HepG2 (cell line): Measurements from ENCODE around the gene PANK4. TPM values are rescaled to one million over a fixed set of nuclear protein-coding genes. Genes with fewer than 3 reads are reported as not detected.

Source experiments
- ARNT2 ChIP-seq: sonication (generic); formaldehyde crosslinking; IDR thresholded peaks from 2 replicates; pipeline ENCODE4 v1.8.0; 2022; ENCODE audit warnings: mild to moderate bottlenecking, low read depth, missing genetic modification reagents, moderate library complexity
- ARNTL ChIP-seq: sonication (generic); formaldehyde crosslinking; IDR thresholded peaks from 2 replicates; pipeline ENCODE4 v1.4.0; 2020; ENCODE audit warnings: mild to moderate bottlenecking, missing genetic modification reagents
- CHD4 ChIP-seq: fragments of 200-600 bp; sonication (generic); IDR thresholded peaks from 2 replicates; pipeline ENCODE4 v1.7.0; 2017; ENCODE audit warnings: mild to moderate bottlenecking, low read length, borderline replicate concordance
- ERF ChIP-seq: IDR thresholded peaks from 2 replicates; pipeline ENCODE4 v1.6.1; 2018; ENCODE audit warnings: missing biosample characterization, missing genetic modification reagents
- GATAD1 ChIP-seq: IDR thresholded peaks from 2 replicates; pipeline ENCODE4 v1.6.1; 2016; ENCODE audit warnings: missing genetic modification reagents, missing compliant biosample characterization
- JUND ChIP-seq: sonication (generic); formaldehyde crosslinking; IDR thresholded peaks from 2 replicates; pipeline ENCODE4 v1.8.0; 2022; ENCODE audit warnings: mild to moderate bottlenecking, missing genetic modification reagents
- KLF13 ChIP-seq: sonication (generic); formaldehyde crosslinking; IDR thresholded peaks from 2 replicates; pipeline ENCODE4 v1.4.0; 2020; ENCODE audit warnings: mild to moderate bottlenecking, missing genetic modification reagents
- KLF15 ChIP-seq: sonication (generic); formaldehyde crosslinking; IDR thresholded peaks from 2 replicates; pipeline ENCODE4 v1.8.1; 2023; ENCODE audit warnings: borderline replicate concordance, mild to moderate bottlenecking, inconsistent platforms, missing genetic modification reagents, mixed read lengths
- MIER3 ChIP-seq: IDR thresholded peaks from 2 replicates; pipeline ENCODE4 v1.6.1; 2016; ENCODE audit warnings: missing compliant biosample characterization, borderline replicate concordance
- MTERF4 ChIP-seq: sonication (generic); formaldehyde crosslinking; IDR thresholded peaks from 2 replicates; pipeline ENCODE4 v1.8.0; 2023; ENCODE audit warnings: mild to moderate bottlenecking, missing genetic modification reagents
- NFYB ChIP-seq: sonication (generic); formaldehyde crosslinking; IDR thresholded peaks from 2 replicates; pipeline ENCODE4 v1.4.0; 2020; ENCODE audit warnings: missing genetic modification reagents
- NR1H2 ChIP-seq: sonication (generic); formaldehyde crosslinking; IDR thresholded peaks from 2 replicates; pipeline ENCODE4 v1.8.1; 2022; ENCODE audit warnings: low read depth, missing genetic modification reagents, borderline replicate concordance
- RNF2 ChIP-seq: fragments of 450-650 bp; conservative IDR thresholded peaks from 2 replicates; pipeline ENCODE4 v1.6.1; 2016; ENCODE audit warnings: low read depth
- TEAD3 ChIP-seq: optimal IDR thresholded peaks from 2 replicates; pipeline ENCODE3; 2016; ENCODE audit warnings: borderline replicate concordance
- TFDP2 ChIP-seq: sonication (generic); formaldehyde crosslinking; IDR thresholded peaks from 2 replicates; pipeline ENCODE4 v1.4.0; 2020; ENCODE audit warnings: missing genetic modification reagents
- ZBTB25 ChIP-seq: IDR thresholded peaks from 2 replicates; pipeline ENCODE4 v1.6.1; 2018; ENCODE audit warnings: missing genetic modification reagents
- ZNF101 ChIP-seq: sonication (generic); formaldehyde crosslinking; IDR thresholded peaks from 2 replicates; pipeline ENCODE4 v1.4.0; 2020; ENCODE audit warnings: mild to moderate bottlenecking, low read depth, missing genetic modification reagents, borderline replicate concordance
- ZNF441 ChIP-seq: sonication (generic); formaldehyde crosslinking; IDR thresholded peaks from 2 replicates; pipeline ENCODE4 v1.7.0; 2021; ENCODE audit warnings: missing genetic modification reagents, borderline replicate concordance
- ZNF605 ChIP-seq: sonication (generic); formaldehyde crosslinking; IDR thresholded peaks from 2 replicates; pipeline ENCODE4 v1.8.0; 2022; ENCODE audit warnings: mild to moderate bottlenecking, missing genetic modification reagents
- ZNF775 ChIP-seq: sonication (generic); formaldehyde crosslinking; IDR thresholded peaks from 2 replicates; pipeline ENCODE4 v1.4.0; 2020; ENCODE audit warnings: missing genetic modification reagents, mild to moderate bottlenecking, moderate library complexity, borderline replicate concordance
- ZSCAN22 ChIP-seq: sonication (generic); formaldehyde crosslinking; IDR thresholded peaks from 2 replicates; pipeline ENCODE4 v1.4.0; 2020; ENCODE audit warnings: mild to moderate bottlenecking, missing genetic modification reagents
- polyA plus RNA-seq, 8 experiments: library from polyadenylated mRNA; depleted of rRNA in 3 of 8; stranded (reverse) in 7 of 8; unstranded in 1 of 8; fragments of >200 nt; fragmentation: Illumina TruSeq in 4 of 8; extraction: Trizol in 4 of 8; gene quantifications; 2 replicates each; pipeline versions ENCODE4 v1.2.1 to v1.2.3, GENCODE V29; 2011 to 2016; ENCODE audit warnings: low read depth in 4 of 8, missing spikeins in 1 of 8, mixed read lengths in 1 of 8; ENCODE audit not compliant: insufficient read depth in 1 of 8
- total RNA-seq, 5 experiments: library from RNA; depleted of rRNA; stranded (reverse); fragments of >200 nt; fragmentation: Illumina TruSeq; extraction: Trizol; gene quantifications; 2 replicates each; pipeline ENCODE4 v1.2.3, GENCODE V29; 2016; ENCODE audit warnings: low read depth in 1 of 5
- TF ChIP-seq, protein P1 (sequence below): IDR thresholded peaks from 2 replicates; pipeline ENCODE4 v1.6.1; 2016; ENCODE audit warnings: missing genetic modification reagents, missing compliant biosample characterization
- TF ChIP-seq, protein P2 (sequence below): IDR thresholded peaks from 2 replicates; pipeline ENCODE4 v1.6.1; 2012; ENCODE audit warnings: low read length, improper control_type of control experiment

Gene PANK4
- total and polyA plus RNA-seq, 2 of the 13 experiments (the other 11 are each of a cell fraction or from before 2014, with no cell fraction given), result 17.4 to 19.3 TPM

DNA sequence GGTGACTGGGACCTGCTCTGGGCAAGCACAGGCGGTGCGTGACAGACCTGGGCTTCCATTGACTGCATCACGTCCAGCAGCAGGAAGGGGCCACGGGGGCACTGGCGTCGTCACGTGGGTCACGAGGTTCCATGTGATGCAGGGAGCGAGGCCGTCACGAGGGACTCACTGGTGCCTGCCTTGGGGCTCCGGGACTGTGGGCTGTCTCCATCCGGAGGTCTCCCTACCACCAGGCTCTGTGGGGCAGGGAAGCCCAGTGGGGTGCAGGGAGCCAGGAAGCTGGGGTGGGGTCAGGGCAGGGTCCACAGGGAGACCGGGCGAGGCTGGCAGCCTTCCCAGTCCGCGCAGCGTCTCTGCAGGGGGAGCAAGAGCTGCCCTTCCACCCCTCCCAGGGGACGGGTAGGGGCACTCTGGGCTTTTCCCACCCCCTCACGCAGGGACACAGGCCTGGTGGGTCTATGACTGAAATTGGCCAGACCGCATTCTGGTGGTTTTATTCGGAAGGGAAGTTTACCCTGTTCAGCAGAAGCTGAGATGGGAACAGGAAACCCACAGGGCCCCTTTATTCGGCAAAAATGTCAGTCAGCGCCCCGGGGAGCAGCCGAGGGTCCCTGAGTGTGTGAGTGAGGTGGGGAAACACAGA, 29.4 kb upstream of the PANK4 start (continued):
- TF ChIP-seq ZBTB25 (CRISPR knock-in tag) (no peak), MIER3 (no peak; the same call in 1 of the 2 replicates), RNF2 (peak; percentile 88), ARNT2 (0 out of 2 replicates have a peak, but pooled peaks have one; percentile 10), TEAD3 (CRISPR knock-in tag) (peak; percentile 62), ARNTL (CRISPR knock-in tag) (peak; percentile 81), KLF13 (CRISPR knock-in tag) (no peak), ZSCAN22 (no peak), MTERF4 (CRISPR knock-in tag) (peak; percentile 76; the same call in 1 of the 2 replicates), GATAD1 (peak; percentile 67; the same call in 1 of the 2 replicates), CHD4 (no peak), JUND (CRISPR knock-in tag) (peak; percentile 48), ZNF441 (CRISPR knock-in tag) (peak; percentile 58; the same call in 1 of the 2 replicates), ZNF101 (no peak), NFYB (no peak), ZNF605 (peak; percentile 17; the same call in 1 of the 2 replicates), NR1H2 (CRISPR knock-in tag) (no peak), KLF15 (CRISPR knock-in tag) (no peak), ERF (CRISPR knock-in tag) (peak; percentile 28; the same call in 1 of the 2 replicates), TFDP2 (CRISPR knock-in tag) (peak; percentile 25; the same call in 1 of the 2 replicates), ZNF775 (CRISPR knock-in tag) (no peak)
- TF ChIP-seq, protein P1, sequence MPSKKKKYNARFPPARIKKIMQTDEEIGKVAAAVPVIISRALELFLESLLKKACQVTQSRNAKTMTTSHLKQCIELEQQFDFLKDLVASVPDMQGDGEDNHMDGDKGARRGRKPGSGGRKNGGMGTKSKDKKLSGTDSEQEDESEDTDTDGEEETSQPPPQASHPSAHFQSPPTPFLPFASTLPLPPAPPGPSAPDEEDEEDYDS, result peak; percentile 44; the same call in 1 of the 2 replicates
- TF ChIP-seq, protein P2, sequence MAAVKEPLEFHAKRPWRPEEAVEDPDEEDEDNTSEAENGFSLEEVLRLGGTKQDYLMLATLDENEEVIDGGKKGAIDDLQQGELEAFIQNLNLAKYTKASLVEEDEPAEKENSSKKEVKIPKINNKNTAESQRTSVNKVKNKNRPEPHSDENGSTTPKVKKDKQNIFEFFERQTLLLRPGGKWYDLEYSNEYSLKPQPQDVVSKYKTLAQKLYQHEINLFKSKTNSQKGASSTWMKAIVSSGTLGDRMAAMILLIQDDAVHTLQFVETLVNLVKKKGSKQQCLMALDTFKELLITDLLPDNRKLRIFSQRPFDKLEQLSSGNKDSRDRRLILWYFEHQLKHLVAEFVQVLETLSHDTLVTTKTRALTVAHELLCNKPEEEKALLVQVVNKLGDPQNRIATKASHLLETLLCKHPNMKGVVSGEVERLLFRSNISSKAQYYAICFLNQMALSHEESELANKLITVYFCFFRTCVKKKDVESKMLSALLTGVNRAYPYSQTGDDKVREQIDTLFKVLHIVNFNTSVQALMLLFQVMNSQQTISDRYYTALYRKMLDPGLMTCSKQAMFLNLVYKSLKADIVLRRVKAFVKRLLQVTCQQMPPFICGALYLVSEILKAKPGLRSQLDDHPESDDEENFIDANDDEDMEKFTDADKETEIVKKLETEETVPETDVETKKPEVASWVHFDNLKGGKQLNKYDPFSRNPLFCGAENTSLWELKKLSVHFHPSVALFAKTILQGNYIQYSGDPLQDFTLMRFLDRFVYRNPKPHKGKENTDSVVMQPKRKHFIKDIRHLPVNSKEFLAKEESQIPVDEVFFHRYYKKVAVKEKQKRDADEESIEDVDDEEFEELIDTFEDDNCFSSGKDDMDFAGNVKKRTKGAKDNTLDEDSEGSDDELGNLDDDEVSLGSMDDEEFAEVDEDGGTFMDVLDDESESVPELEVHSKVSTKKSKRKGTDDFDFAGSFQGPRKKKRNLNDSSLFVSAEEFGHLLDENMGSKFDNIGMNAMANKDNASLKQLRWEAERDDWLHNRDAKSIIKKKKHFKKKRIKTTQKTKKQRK, result no peak
